NOMO-1 treated with DMSO at 0.1 percent for 48 hours (cell line): ENCODE data around the gene TEKTIP1.
"Not testable (repeated sequence)": the region's sequence is repeated elsewhere in the genome, so short reads cannot be mapped to it uniquely, and the experiment has no call there.

Source experiments
- DNase-seq: peaks from one replicate; lab custom pipeline; 2025; ENCODE audit not compliant: unreplicated experiment; lab: John Stamatoyannopoulos, UW

Gene TEKTIP1

DNA sequence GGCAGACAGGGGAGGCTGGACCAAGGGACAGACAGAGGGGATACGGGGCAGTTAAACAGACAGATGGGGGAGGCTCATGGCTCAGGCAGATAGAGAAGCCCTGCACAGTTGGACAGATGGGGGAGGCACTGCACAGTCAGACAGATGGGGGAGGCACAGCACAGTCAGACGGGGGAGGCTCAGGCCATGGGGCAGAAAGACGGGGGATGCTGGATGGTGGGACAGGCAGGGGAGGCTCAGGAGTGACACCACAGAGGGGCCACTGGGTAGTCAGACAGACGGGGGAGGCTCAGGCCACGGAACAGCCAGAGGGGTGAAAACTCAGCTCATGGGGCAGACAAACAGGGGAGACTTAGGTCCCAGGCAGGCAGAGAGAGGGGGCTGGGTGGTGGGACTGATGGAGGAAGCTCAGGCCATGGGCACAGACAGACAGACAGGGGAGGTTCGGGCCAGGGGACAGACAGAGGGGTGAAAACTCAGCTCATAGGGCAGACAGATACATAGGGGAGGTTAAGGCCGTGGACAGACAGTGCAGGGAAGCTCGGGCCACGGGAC is 17.5 kb downstream of the TEKTIP1 start:
- DNase-seq = no peak

DNA sequence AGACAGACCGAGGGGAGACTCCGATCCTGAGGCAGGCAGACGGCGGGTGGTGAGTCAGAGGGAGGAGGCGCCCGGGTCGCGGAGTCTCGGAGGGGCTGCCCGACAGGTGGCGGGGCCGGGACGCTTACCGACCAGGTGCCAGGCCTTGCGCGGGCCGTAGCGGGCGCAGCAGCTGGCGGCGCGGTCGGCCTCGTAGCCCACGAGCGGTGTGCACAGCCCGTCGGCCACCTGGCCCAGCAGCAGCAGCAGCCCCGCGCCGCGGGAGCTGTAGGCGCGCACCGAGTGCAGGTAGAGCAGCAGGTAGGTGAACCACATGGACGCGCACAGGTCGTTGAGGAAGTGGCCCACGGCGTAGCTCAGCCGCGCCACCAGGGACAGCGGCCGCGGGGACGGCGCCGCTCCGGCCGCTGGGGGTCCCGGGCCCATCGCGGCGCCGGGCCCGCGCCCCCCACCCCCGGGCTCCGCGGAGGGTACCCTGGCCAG is 18.0 kb downstream of the TEKTIP1 start:
- DNase-seq = peak; percentile 21

DNA sequence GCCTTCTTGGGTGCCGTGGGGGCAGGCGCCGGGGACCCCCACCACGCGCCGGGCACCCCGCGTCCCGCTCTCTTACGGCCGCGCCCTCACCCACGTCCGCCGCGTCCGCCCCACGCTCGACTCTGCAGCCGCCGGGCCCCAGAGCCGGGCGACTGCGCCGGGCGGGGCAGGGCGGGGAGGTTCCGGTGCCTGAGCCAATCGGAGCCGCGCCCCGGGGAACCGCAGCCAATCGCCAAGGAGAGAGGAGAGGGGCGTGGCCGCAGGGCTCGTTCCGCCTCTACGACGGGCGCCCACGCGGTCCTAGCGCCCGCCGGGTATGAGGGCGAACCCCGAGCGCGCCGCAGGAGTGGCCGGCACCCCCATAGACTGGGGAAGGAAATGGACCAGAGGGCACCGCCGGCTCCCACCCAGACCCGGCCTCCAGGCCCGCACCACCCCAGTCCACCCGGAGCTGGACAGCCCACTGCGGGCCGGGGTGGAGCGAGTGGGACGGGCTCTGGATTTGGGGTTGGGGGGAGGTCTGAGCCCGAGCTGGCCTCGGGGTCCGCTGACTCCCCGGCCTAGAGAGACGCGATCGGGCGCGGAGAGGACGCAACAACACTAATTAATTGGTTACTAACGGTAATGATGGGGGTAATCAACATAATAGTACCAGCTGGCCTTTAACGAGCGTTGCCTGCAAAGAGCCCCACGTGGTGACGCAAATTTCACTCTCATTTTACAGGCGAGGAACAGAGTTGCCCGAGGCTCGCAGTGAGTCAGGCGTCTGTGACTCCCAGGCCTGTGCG is 18.7 kb downstream of the TEKTIP1 start, which contains the start of gene MFSD12:
Gene MFSD12, minus strand, starts transcription at position 126 of the 788 bp plus-strand sequence. CDS start 183 bp downstream, outside the sequence.
- DNase-seq = peak; percentile 97

DNA sequence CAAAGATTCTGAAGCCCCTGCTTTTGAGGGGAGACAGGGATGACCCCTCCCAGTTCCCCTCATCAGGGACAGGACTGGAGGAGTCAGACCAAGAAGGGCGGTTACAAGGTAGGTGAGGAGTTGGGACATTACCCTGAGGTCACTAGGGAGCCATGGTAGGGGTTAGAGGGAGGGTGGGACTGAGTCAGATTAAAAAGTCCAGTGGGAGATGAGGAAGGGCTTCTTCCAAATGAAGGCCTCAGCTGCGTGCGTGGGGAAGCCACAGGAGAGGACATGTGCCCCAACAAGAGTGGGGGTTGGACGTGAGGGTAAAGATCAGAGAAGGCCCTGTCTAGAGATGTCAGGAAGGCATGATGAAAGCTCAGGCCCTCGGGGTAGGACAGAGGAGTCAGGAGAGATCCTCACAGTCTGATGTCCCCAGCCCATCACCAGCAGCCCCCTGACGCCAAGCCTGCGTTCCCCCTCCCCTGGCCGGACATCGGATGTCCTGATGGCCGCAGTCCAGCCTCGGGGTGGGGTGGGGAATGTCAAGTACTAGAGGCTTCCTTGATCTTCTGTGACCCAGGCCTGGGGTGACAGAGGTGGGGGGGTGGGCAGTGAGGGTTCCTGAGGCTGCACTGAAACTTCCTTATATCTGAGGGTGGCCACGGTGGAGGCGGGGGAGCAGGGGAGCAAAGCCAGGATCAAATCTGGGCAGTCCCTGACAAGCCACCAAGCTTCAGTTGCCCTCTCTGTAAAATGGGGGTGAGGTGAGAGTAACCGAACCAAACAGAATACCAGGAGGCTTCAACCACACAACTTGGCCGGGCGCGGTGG is 24.9 kb downstream of the TEKTIP1 start:
- DNase-seq = no peak

DNA sequence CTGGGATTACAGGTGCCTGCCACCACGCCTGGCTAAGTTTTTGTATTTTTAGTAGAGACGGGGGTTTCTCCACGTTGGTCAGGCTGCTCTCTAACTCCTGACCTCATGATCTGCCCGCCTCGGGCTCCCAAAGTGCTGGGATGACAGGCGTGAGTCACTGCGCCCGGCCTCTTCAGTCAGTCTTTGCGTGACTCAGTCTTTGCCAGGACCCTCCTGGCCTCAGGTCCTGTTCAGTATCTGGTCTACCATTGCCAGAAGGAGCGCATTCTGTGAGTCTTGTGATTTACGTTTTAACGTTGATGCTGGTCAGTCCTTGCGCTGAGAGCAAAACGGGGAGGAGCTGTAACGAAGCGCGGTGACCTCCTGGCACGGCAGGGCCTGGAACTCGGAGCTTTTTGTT is 26.2 kb downstream of the TEKTIP1 start:
- no peak for DNase-seq

DNA sequence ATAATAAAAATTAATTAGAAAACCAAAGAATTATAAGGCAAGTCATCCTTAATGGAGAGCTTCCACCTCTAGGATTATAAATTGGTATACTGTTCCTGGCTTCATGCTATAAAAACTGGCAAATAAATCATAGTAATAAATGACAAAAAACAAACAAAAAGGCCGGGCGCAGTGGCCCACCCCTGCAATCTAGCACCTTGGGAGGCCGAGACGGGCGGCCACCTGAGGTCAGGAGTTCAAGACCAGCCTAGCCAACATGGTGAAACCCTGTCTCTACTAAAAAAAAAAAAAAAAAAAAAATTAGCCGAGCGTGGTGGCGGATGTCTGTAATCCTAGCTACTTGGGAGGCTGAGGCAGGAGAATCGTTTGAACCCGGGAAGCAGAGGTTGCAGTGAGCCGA is 31.1 kb downstream of the TEKTIP1 start:
- not testable (repeated sequence) for DNase-seq

DNA sequence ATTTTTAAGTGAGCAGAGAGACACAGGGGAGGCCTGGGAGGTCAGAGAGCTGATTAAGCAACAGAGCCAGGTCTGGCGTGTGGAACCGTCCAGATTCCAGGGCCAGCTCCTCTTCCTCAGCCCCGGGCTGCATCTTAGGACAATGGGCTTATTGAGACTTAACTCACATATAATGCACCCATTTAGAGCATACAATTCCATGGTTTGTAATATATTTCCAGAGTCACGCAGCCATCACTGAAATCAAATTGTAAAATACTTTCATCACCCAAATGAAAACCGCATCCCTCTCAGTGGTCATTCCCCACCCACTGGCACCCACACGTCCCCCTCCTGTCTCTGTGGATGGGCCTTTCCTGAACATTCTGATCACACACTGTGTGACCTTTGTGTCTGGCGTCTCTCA is 31.6 kb downstream of the TEKTIP1 start:
- no peak for DNase-seq

DNA sequence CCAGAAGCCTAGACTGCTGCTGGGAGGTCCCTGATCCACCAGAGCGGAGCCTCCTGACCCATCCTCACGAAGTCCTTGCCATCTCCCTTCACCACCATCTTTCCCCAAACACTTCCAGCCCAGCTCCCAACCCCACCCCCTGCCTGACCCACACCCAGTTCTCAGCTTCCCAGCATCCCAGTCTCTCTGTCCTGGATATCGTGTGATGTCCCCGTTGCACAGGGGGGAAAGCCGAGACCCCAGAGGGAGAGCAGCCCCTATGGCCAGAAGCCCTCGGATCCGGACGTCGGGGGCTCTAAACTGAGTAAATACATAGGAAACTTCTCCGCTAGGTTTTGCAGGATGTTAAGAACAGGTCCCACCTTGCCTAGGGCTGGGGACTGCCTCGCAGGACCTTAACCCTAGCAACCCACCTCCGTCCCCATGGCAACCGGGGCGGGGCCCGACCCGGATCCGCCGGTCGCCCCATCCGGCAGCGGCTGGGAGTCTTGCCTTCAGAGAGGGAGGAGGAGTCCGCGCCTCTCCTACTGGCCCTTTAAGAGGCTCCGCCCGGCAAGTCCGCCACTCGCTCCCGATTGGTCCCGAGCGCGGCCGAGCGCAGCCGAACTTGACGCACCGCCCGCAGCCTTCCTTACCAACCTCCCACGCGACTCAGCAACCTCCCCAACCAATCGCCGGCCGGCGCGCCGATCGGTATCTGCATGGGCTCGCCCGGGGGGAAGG is 33.3 kb downstream of the TEKTIP1 start:
- DNase-seq = peak; percentile 99

DNA sequence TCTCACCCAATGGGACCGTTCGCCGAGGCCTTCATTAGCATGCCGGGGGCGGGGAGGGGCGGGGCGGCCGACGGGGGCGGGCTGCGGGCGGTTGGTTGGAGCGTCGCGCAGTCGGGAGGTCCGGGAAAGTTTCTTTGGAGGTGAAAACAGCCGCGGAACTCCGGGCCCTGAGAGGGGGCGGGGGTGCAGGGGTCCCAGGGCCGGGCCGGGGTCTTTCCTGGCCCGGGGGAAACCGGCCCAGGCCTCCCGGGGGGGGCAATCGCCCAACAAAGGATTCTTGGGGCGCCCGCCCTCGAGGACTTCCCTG is 33.8 kb downstream of the TEKTIP1 start, which contains the start of gene HMG20B:
Gene HMG20B, plus strand, starts transcription at position 90 of the 307 bp plus-strand sequence. CDS start 366 bp downstream, outside the sequence.
- no peak for DNase-seq

DNA sequence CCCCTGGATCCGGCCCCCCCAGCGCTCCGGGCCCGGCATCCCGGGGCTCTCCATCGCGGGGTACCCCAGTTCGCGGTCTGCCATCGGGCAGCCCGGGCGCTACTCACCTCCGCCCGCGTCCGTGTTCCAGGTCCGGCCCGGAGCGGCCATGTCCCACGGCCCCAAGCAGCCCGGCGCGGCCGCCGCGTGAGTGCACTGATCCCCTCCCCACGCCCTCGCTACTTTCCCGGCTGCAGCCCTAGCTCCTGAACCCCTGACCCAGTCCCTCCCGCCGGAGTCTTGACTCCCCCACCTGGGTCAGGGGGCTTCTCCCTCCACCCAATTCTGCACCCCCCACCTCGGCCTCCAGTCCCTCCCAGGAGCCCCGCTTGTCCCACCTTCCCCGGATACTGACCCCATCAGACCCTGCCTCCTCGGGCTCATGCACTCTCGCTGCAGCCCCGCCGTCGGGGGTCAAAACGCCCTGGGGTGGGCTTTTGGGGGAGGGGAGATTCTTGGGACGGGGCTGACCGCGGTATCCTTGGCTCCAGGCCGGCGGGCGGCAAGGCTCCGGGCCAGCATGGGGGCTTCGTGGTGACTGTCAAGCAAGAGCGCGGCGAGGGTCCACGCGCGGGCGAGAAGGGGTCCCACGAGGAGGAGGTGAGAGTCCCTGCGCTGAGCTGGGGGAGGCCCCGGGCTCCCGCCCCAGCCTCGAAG is 34.3 kb downstream of the TEKTIP1 start:
- no peak for DNase-seq

DNA sequence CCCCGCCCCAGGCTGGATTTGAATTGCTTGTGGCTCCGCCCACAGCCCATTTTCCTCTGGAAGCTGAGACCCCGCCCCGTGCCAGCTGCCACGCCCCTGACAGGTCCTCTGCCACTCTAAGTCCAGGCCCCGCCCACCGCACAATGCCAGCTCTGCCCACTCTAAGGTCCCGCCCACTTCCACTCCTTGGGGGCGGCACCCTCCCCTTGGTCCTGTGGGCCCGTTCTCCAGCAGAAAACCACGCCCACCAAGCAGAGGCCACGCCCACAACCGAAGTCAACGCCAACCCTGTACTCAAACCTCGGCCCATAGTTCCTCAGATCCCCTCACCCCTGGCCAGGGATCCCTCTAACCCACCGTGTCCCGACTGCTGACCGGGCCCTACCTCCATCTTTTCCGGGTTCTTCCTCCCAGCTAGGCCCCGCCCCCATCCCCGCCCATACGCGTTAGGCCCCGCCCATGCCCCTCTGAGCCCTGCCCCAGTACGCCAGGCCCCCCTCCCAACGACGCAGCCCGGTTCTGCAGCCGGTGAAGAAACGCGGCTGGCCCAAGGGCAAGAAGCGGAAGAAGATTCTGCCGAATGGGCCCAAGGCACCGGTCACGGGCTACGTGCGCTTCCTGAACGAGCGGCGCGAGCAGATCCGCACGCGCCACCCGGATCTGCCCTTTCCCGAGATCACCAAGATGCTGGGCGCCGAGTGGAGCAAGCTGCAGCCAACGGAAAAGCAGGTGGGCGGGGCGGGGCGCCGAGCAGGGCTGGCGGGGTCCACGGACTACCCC is 35.1 kb downstream of the TEKTIP1 start:
- DNase-seq = peak; percentile 87

DNA sequence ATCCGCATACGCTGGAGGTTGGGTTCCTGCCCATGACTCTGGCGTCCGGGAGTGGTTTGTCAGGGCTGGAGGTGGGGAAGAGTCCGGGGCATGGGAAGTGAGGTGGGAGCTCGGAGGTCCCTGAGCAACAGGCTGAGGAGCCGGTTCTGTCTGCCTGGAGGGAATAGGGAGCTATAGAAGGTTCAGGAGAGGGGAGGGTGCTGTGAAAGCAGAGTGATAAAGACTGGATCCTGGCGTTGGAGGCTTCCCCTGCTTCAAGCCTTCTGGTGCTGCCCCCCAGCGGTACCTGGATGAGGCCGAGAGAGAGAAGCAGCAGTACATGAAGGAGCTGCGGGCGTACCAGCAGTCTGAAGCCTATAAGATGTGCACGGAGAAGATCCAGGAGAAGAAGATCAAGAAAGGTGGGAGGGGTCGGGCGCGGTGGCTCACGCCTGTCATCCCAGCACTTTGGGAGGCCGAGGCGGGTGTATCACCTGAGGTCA is 36.3 kb downstream of the TEKTIP1 start:
- no peak for DNase-seq

DNA sequence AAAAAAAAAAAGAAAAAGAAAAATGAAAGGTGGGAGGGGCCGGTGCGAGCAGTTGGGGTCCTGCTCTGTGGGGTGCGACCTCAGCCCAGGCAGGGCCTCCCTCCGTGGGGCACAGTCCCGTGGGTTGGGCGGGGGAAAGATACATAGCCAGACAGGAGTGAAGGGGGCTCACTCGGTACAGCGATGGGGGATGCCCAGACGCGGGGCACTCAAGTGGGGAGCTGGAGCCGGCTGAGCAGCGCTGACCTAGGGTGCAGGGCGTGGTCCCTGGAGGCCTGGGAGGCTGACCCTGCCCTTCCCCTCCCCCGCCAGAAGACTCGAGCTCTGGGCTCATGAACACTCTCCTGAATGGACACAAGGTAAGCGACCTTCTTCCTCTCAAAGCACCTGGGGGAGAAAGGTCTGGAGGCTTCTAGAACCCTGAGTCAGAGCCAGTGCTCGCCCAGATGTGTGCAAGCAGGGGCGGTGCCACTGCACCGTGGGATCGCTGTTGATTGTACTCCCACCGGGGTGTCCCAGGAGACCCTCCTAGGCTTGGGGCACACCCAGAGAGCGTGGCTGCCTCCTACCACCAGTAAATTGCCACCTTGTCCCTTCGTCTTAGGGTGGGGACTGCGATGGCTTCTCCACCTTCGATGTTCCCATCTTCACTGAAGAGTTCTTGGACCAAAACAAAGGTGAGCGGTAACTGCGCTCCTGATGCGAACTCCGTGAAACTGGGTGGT is 37.1 kb downstream of the TEKTIP1 start:
- DNase-seq = no peak

DNA sequence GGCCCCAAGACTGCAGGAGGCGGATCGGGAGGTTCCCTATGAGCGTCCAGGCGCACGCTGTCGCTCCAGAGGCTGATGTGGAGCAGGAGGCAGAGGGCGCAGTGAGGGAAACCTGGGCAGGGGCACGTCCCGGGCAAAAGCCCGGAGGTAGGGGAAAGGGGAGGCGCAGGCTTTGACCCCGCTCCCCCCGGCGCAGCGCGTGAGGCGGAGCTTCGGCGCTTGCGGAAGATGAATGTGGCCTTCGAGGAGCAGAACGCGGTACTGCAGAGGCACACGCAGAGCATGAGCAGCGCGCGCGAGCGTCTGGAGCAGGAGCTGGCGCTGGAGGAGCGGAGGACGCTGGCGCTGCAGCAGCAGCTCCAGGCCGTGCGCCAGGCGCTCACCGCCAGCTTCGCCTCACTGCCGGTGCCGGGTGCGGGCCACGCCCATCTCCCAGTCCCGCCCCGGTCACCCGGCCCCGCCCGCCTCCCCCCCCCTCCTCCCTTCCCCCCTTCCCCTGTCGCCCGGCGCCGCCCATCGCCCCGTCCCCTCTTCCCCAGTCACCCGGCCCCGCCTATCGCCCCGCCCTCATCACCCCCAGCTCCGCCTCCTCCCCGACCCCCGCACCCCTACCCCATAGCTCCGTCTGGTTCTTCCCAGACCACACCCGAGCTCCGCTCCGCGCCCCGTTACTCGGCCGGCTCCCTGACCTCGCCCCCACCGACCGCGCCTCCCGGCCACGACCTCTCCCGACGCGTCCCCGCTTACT is 37.9 kb downstream of the TEKTIP1 start:
- no peak for DNase-seq

DNA sequence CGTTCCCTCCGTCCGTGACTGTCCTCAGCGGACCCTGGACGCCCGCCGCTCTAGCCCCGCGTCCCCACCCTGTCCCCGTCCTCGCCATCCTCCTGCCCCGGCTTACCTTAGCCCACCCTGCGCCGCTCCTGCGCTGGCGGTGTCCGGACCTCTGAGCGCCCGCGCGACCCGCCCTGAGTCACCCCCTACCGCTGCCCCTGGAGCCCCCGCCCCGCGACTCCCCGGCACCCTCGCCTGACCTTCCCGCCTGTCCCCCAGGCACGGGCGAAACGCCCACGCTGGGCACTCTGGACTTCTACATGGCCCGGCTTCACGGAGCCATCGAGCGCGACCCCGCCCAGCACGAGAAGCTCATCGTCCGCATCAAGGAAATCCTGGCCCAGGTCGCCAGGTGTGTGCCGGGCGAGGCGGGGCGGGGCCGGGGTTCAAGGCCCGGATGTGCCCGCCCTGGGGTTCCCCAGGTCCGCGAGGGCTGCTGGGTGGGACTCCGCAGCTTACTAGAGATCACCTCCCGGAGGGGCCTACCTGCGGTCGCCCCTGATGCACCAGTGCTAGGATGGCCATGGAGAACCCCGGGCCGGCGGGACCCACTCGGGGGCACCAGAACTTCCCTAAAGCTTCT is 38.9 kb downstream of the TEKTIP1 start:
- DNase-seq = no peak

DNA sequence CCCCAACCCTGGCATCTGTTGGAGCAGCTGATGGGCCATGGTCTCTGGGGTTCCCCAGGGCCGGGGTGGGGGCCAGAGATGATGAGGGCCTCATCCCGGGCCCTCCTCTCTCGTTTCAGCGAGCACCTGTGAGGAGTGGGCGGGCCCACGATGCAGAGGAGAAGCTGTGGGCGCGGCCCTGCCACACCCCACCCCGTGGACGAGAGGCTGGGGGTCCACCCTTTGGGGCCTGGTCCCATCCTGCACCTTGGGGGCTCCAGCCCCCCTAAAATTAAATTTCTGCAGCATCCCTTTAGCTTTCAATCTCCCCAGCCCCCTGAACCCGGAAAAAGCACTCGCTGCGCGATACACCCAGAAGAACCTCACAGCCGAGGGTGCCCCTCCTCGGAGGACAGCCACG is 39.4 kb downstream of the TEKTIP1 start:
- DNase-seq = no peak

DNA sequence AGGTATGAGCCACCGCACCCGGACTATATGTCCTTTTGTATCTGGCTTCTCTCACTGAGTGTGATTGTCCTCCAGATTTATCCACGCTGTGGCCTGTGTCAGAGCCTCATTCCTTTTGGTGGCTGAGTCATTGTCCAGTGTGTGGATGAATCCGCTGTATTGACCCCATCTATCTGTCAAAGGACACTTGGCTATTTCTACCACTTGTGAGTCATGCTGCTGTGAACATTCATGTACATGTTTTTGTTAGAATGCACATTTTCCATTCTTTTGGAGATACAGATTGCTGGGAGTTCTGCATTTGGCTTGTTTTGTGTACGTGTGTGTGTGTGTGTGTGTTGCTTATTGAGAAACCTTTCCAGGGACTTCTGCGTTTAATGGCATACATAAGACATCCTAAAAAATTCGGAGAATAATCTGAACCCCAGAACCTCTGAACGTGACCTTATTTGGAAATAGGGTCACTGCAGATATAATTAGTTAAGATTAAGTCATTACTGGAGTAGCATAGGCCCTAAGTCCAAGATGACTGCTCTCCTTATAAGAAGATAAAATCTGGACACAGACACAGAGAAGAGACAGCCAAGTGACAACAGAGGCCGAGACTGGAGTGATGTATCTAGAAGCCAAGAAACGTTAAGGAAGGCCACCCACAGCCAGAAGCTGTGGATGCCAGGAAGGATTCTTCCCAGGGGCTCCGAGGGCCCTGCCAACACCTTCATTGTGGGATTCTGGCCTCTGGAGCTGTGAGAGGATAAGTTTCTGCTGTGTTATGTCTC is 41.4 kb downstream of the TEKTIP1 start:
- DNase-seq = no peak
